GM12873 (cell line): ENCODE measurements around the gene EPHB2.

Source experiments
- CTCF ChIP-seq: IDR thresholded peaks from 2 replicates; pipeline ENCODE4 v1.5.1; 2012; ENCODE audit warnings: low read depth, mild to moderate bottlenecking, moderate library complexity, low read length, control low read depth; ENCODE audit not compliant: insufficient read depth; ENCODE audit errors: missing control alignments

Gene EPHB2

GRCh38 chr1:22741118-22741517 is 30.5 kb downstream of the EPHB2 start:
- no peak for TF ChIP-seq CTCF

- no peak for TF ChIP-seq CTCF
Measured at GRCh38 chr1:22745669-22746585, 35.3 kb downstream of the EPHB2 start.

- TF ChIP-seq CTCF: no peak
Measured at GRCh38 chr1:22747021-22747734, 36.5 kb downstream of the EPHB2 start.

GRCh38 chr1:22747735-22748073 is 37.1 kb downstream of the EPHB2 start:
- TF ChIP-seq CTCF: no peak

- TF ChIP-seq CTCF: peak; percentile 20
Measured at GRCh38 chr1:22749503-22749902, 38.9 kb downstream of the EPHB2 start.

GRCh38 chr1:22749919-22750684 is 39.5 kb downstream of the EPHB2 start:
- TF ChIP-seq CTCF: no peak

GRCh38 chr1:22750685-22751051 is 40.0 kb downstream of the EPHB2 start:
- TF ChIP-seq CTCF: no peak
